GM23338 (cell line): ENCODE data around the gene DNLZ. TPM values are rescaled to one million over a fixed set of nuclear protein-coding genes. Genes with fewer than 3 reads are reported as not detected.
A peak's percentile ranks its signal among the peaks of the same experiment; 100 is the strongest.

Experiments
- ATAC-seq: fragments of 200-7000 bp; cut with Tn5 transposase; 3 replicates; pipeline ENCODE4 v1.9.1; 2020
- DNase-seq: peaks from one replicate; pipeline ENCODE4 v3.0.0-alpha.2; 2015; ENCODE audit warnings: low spot score
- H2AFZ ChIP-seq: fragments of 200-600 bp; sonication (generic); 2 replicates; pipeline ENCODE4 v1.8.0; 2016; ENCODE audit warnings: antibody characterized with exemption, mild to moderate bottlenecking, moderate library complexity
- H3F3A ChIP-seq: fragments of 200-600 bp; sonication (generic); replicated peaks from 2 replicates; pipeline ENCODE4 v1.8.0; 2017; ENCODE audit warnings: antibody characterized with exemption, mixed run types, low read depth
- H3K27ac ChIP-seq: fragments of 200-600 bp; sonication (generic); 2 replicates; pipeline ENCODE4 v1.6.1; 2016; ENCODE audit warnings: low read depth
- H3K27me3 ChIP-seq: fragments of 200-600 bp; sonication (generic); 2 replicates; pipeline ENCODE4 v1.8.0; 2016; ENCODE audit warnings: mild to moderate bottlenecking, mixed run types, moderate library complexity; ENCODE audit not compliant: insufficient read depth
- H3K36me3 ChIP-seq: fragments of 200-600 bp; sonication (generic); 2 replicates; pipeline ENCODE4 v1.8.0; 2016; ENCODE audit warnings: mild to moderate bottlenecking; ENCODE audit not compliant: insufficient read depth
- H3K4me1 ChIP-seq: fragments of 200-600 bp; sonication (generic); 2 replicates; pipeline ENCODE4 v1.8.0; 2016; ENCODE audit warnings: mild to moderate bottlenecking, moderate library complexity; ENCODE audit not compliant: insufficient read depth
- H3K4me2 ChIP-seq: fragments of 200-600 bp; sonication (generic); 2 replicates; pipeline ENCODE4 v1.7.1; 2017; ENCODE audit warnings: mixed run types
- H3K4me3 ChIP-seq: fragments of 200-600 bp; sonication (generic); 2 replicates; pipeline ENCODE4 v1.6.1; 2016; ENCODE audit warnings: mixed run types
- H3K79me2 ChIP-seq: fragments of 200-600 bp; sonication (generic); replicated peaks from 2 replicates; pipeline ENCODE4 v1.8.0; 2017; ENCODE audit warnings: mild to moderate bottlenecking; ENCODE audit not compliant: insufficient read depth
- H3K9me2 ChIP-seq: fragments of 200-600 bp; sonication (generic); 2 replicates; pipeline ENCODE4 v1.8.0; 2017; ENCODE audit not compliant: insufficient read depth
- H4K20me1 ChIP-seq: fragments of 200-600 bp; sonication (generic); replicated peaks from 2 replicates; pipeline ENCODE4 v1.8.0; 2017; ENCODE audit warnings: mild to moderate bottlenecking; ENCODE audit not compliant: insufficient read depth
- H3K27ac Mint-ChIP-seq: 2 replicates; pipeline ENCODE4 v1.8.0; 2020; ENCODE audit warnings: inconsistent platforms, mild to moderate bottlenecking, moderate library complexity, mixed read lengths
- H3K27me3 Mint-ChIP-seq: 3 replicates; pipeline ENCODE4 v1.8.0; 2022; ENCODE audit warnings: low read depth, mild to moderate bottlenecking, moderate library complexity, mixed read lengths, inconsistent platforms; ENCODE audit not compliant: insufficient read depth, poor library complexity
- H3K36me3 Mint-ChIP-seq: 3 replicates; pipeline ENCODE4 v1.8.0; 2021; ENCODE audit warnings: low read depth, mild to moderate bottlenecking, inconsistent platforms, moderate library complexity, mixed read lengths
- H3K4me1 Mint-ChIP-seq: 3 replicates; pipeline ENCODE4 v1.8.0; 2020; ENCODE audit warnings: mild to moderate bottlenecking, inconsistent platforms, mixed read lengths
- H3K4me3 Mint-ChIP-seq: 3 replicates; pipeline ENCODE4 v1.8.0; 2021; ENCODE audit warnings: moderate library complexity, mild to moderate bottlenecking, inconsistent platforms, mixed read lengths
- H3K9me3 Mint-ChIP-seq: 3 replicates; pipeline ENCODE4 v1.8.0; 2020; ENCODE audit warnings: moderate library complexity, mild to moderate bottlenecking, inconsistent platforms, mixed read lengths
- CREB1 ChIP-seq: fragments of 250-450 bp; sonication (Bioruptor Pico); IDR thresholded peaks from 2 replicates; pipeline ENCODE4 v1.5.0; 2020; ENCODE audit warnings: low read depth, mild to moderate bottlenecking, moderate library complexity
- CTCF ChIP-seq, 2 experiments: fragments of 200-600 bp in 1 of 2; sonication (generic) in 1 of 2; conservative IDR thresholded peaks; 2 replicates each; pipeline versions ENCODE4 v1.5.1 to v1.6.1; 2016 to 2017; ENCODE audit warnings: antibody characterized with exemption in 2 of 2, low read depth in 2 of 2, mild to moderate bottlenecking in 2 of 2, moderate library complexity in 1 of 2
- ETS1 ChIP-seq: IDR thresholded peaks from 2 replicates; pipeline ENCODE4 v1.6.1; 2016; ENCODE audit warnings: antibody characterized with exemption
- EZH2 ChIP-seq: fragments of 200-600 bp; sonication (generic); IDR thresholded peaks from one replicate; pipeline ENCODE4 v1.8.0; 2017; ENCODE audit warnings: antibody characterized with exemption, mild to moderate bottlenecking, low read depth; ENCODE audit not compliant: unreplicated experiment
- EZH2phosphoT487 ChIP-seq: fragments of 200-600 bp; sonication (generic); IDR thresholded peaks from one replicate; pipeline ENCODE4 v1.8.1; 2018; ENCODE audit warnings: antibody characterized with exemption; ENCODE audit not compliant: unreplicated experiment
- JUNB ChIP-seq: IDR thresholded peaks from one replicate; pipeline ENCODE4 v1.6.1; 2016; ENCODE audit warnings: antibody characterized with exemption; ENCODE audit not compliant: unreplicated experiment
- POLR2AphosphoS5 ChIP-seq: IDR thresholded peaks from 2 replicates; pipeline ENCODE4 v1.6.1; 2016; ENCODE audit warnings: antibody characterized with exemption, low read depth
- ZNF331 ChIP-seq: fragments of 250-450 bp; sonication (Bioruptor Pico); IDR thresholded peaks from 2 replicates; pipeline ENCODE4 v1.5.0; 2020; ENCODE audit warnings: low read depth, mild to moderate bottlenecking, moderate library complexity
- polyA plus RNA-seq: library from polyadenylated mRNA; unstranded; fragments of >200 nt; fragmentation: Nextera tagmentation; extraction: Ambion mirVana; gene quantifications from 2 replicates; pipeline ENCODE4 v1.2.1, GENCODE V29; 2016
- total RNA-seq: library from RNA; depleted of rRNA; stranded (reverse); fragments of >200 nt; shearing (Covaris generic); gene quantifications from 2 replicates; pipeline ENCODE4 v1.2.3, GENCODE V29; 2014

The DNLZ gene
- total and polyA plus RNA-seq, 2 experiments from 2014 or later = 33.4 to 53.9 TPM

- Histone ChIP-seq H4K20me1 (peaks cover 24% of the 10 kb centered on the region), H3K4me3 (peak overlapping the region; percentile 96), H3K27ac (no peak overlapping the region), H3F3A (peaks cover 20% of the 10 kb centered on the region; the same call in 1 of the 2 replicates), H3K9me2 (no peaks in the 10 kb centered on the region), H3K36me3 (peaks cover 33% of the 10 kb centered on the region), H3K79me2 (peaks cover 61% of the 10 kb centered on the region), H3K4me2 (peak overlapping the region; percentile 99), H3K4me1 (peaks cover 17% of the 10 kb centered on the region; the same call in 1 of the 2 replicates), H3K27me3 (no peaks in the 10 kb centered on the region), H2AFZ (no peak overlapping the region)
- ATAC-seq (no peak), DNase-seq (no peak)
- TF ChIP-seq CTCF (conservative IDR thresholded peaks at IDR 0.05; ENCODE audit: low read depth in 2 of 2) (no peak), CREB1 (CRISPR knock-in tag) (no peak)
- Mint-ChIP-seq H3K4me1 (peaks cover 20% of the 10 kb centered on the region), H3K9me3 (no peaks in the 10 kb centered on the region), H3K36me3 (peaks cover 70% of the 10 kb centered on the region), H3K27ac (peak overlapping the region; percentile 95), H3K27me3 (peaks cover 28% of the 10 kb centered on the region), H3K4me3 (peak overlapping the region; percentile 96)
Measured at GRCh38 chr9:136411378-136411777, 47.8 kb upstream of the DNLZ start.

DNA sequence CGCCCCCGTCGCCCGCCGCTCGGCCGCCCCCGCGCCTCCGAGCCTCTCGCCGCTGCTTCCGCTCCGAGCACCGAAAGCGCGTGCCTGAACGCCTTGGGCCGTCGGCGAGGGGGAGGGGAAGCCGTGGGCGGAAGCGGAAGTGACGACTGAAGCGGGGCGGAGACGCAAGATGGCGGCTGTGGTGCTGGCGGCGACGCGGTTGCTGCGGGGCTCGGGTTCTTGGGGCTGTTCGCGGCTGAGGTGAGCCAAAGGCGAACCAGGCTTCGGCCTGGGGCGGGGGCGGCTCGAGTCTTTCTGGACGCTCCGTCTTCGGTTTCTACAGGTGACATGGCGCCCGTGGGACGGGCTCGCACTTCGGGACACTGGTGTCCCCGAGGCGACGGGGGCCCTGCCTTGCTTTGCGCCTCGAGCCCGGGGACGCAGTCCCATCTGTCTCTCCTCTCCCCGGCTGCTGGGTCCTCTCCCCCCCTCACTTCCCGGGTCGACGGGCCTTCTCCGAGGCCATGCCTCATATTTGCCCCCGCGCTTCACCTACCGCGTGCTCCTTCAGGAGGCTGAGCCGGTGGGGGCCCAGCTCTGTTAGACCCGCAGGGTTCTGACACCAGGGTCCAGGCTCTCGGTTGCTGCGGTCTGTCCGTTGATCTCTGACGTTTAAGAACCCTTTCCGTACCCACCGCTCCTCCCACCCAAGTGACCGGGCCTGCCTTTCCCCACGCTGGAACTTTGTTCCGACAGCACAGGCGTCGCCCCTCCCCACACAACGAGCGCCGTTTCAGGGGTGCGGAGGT, 47.1 kb upstream of the DNLZ start, which contains the start of the genes ENTR1 and PMPCA:
Gene ENTR1, minus strand, starts transcription at position 115 of the 788 bp plus-strand sequence. CDS start 217 bp downstream, outside the sequence.
Gene PMPCA, plus strand, starts transcription at position 159 of the 788 bp plus-strand sequence. Its CDS starts 11 bp downstream, at position 170.
- H3K79me2 ChIP-seq = peaks cover 64% of the 10 kb centered on the region
- H3K4me1 ChIP-seq = peaks cover 17% of the 10 kb centered on the region; the same call in 1 of the 2 replicates
- peak; percentile 96 for DNase-seq
- peaks cover 20% of the 10 kb centered on the region for H3K4me1 Mint-ChIP-seq
- peak within 1 kb of the TSS; percentile 96 for H3K4me3 ChIP-seq
- H3K36me3 ChIP-seq = peaks cover 36% of the 10 kb centered on the region
- peaks cover 20% of the 10 kb centered on the region; the same call in 1 of the 2 replicates for H3F3A ChIP-seq
- H4K20me1 ChIP-seq = peaks cover 24% of the 10 kb centered on the region
- no peak within 1 kb of the TSS; the same call in 1 of the 2 replicates for H2AFZ ChIP-seq
- H3K27ac Mint-ChIP-seq = peak within 1 kb of the TSS; percentile 96
- H3K9me3 Mint-ChIP-seq = no peaks in the 10 kb centered on the region
- peaks cover 28% of the 10 kb centered on the region for H3K27me3 Mint-ChIP-seq
- H3K4me3 Mint-ChIP-seq = peak within 1 kb of the TSS; percentile 96
- H3K27ac ChIP-seq = peak within 1 kb of the TSS; percentile 76
- ATAC-seq = peak; percentile 77
- peaks cover 68% of the 10 kb centered on the region for H3K36me3 Mint-ChIP-seq
- peak within 1 kb of the TSS; percentile 99 for H3K4me2 ChIP-seq
- H3K9me2 ChIP-seq = no peaks in the 10 kb centered on the region
- H3K27me3 ChIP-seq = no peaks in the 10 kb centered on the region
- TF ChIP-seq JUNB (no peak), ETS1 (peak; percentile 69), POLR2AphosphoS5 (peak; percentile 93), ZNF331 (CRISPR knock-in tag) (no peak), EZH2 (no peak), CREB1 (CRISPR knock-in tag) (peak; percentile 92), CTCF (conservative IDR thresholded peaks at IDR 0.05; ENCODE audit: low read depth in 2 of 2) (no peak), EZH2phosphoT487 (no peak)
